Pulmonary artery endothelial cell (primary cell): Measurements from ENCODE around the gene NEDD4L. TPM values are rescaled to one million over a fixed set of nuclear protein-coding genes. Genes with fewer than 3 reads are reported as not detected.

Experiments used
- DNase-seq: peaks from one replicate; pipeline ENCODE4 v3.0.0-alpha.2; 2011; ENCODE audit warnings: low read depth, low spot score
- total RNA-seq: library from RNA; depleted of rRNA; stranded (reverse); fragments of >200 nt; gene quantifications from 2 replicates; pipeline ENCODE4 v1.2.3, GENCODE V29; 2014

Gene NEDD4L
- total RNA-seq, 1 donor from 2014 or later: 5.6 TPM

- DNase-seq: no peak
Observed at GRCh38 chr18:58180172-58180571, 136.1 kb downstream of the NEDD4L start.

- DNase-seq: no peak
Observed at GRCh38 chr18:58180738-58181353, 136.8 kb downstream of the NEDD4L start.

GRCh38 chr18:58181988-58182387, 138.0 kb downstream of the NEDD4L start:
- no peak for DNase-seq

- DNase-seq: no peak
Observed at GRCh38 chr18:58183226-58183625, 139.2 kb downstream of the NEDD4L start.

- DNase-seq: no peak
Observed at GRCh38 chr18:58186258-58186948, 142.4 kb downstream of the NEDD4L start.

- no peak for DNase-seq
Observed at GRCh38 chr18:58187674-58188073, 143.6 kb downstream of the NEDD4L start.

- DNase-seq: no peak
Observed at GRCh38 chr18:58188996-58189395, 145.0 kb downstream of the NEDD4L start.

GRCh38 chr18:58190842-58191530, 147.0 kb downstream of the NEDD4L start:
- DNase-seq: no peak

- no peak for DNase-seq
Observed at GRCh38 chr18:58191626-58192025, 147.6 kb downstream of the NEDD4L start.

- no peak for DNase-seq
Observed at GRCh38 chr18:58192519-58192918, 148.5 kb downstream of the NEDD4L start.

GRCh38 chr18:58194028-58194427, 150.0 kb downstream of the NEDD4L start:
- DNase-seq: no peak

GRCh38 chr18:58195278-58195765, 151.3 kb downstream of the NEDD4L start:
- DNase-seq: no peak

- DNase-seq: no peak
Observed at GRCh38 chr18:58196164-58196563, 152.1 kb downstream of the NEDD4L start.

- no peak for DNase-seq
Observed at GRCh38 chr18:58196881-58197872, 153.2 kb downstream of the NEDD4L start.

GRCh38 chr18:58201268-58201667, 157.2 kb downstream of the NEDD4L start:
- no peak for DNase-seq

GRCh38 chr18:58201733-58202730, 158.0 kb downstream of the NEDD4L start:
- DNase-seq: no peak

GRCh38 chr18:58204776-58205442, 160.9 kb downstream of the NEDD4L start:
- DNase-seq: no peak

- no peak for DNase-seq
Observed at GRCh38 chr18:58205443-58206160, 161.6 kb downstream of the NEDD4L start.
